HG02885 (cell line): ENCODE results near the gene HEATR5A.
"Not testable (repeated sequence)": the region's sequence is repeated elsewhere in the genome, so short reads cannot be mapped to it uniquely, and the experiment has no call there.

ENCODE experiments used
- ATAC-seq: cut with Tn5 transposase; IDR thresholded peaks from one replicate; pipeline ENCODE4 v1.9.1; 2021; ENCODE audit warnings: mild to moderate bottlenecking; ENCODE audit not compliant: unreplicated experiment, poor library complexity

Gene HEATR5A

GRCh38 chr14:31391977-31392503, 28.3 kb downstream of the HEATR5A start:
- ATAC-seq, result no peak

GRCh38 chr14:31391473-31391872, 28.9 kb downstream of the HEATR5A start:
- ATAC-seq, result no peak

GRCh38 chr14:31389946-31390345, 30.4 kb downstream of the HEATR5A start:
- ATAC-seq, result no peak

- peak; percentile 54 for ATAC-seq
These were observed 31.5 kb downstream of the HEATR5A start for GRCh38 chr14:31388687-31389413.

- ATAC-seq, result no peak
These were observed 33.3 kb downstream of the HEATR5A start for GRCh38 chr14:31387091-31387490.

GRCh38 chr14:31386271-31386670, 34.1 kb downstream of the HEATR5A start:
- ATAC-seq, result no peak

GRCh38 chr14:31382221-31382620, 38.1 kb downstream of the HEATR5A start:
- ATAC-seq, result no peak

- no peak for ATAC-seq
These were observed 40.2 kb downstream of the HEATR5A start for GRCh38 chr14:31380106-31380505.

- not testable (repeated sequence) for ATAC-seq
These were observed 41.0 kb downstream of the HEATR5A start for GRCh38 chr14:31379125-31379947.

GRCh38 chr14:31377433-31377832, 42.9 kb downstream of the HEATR5A start:
- ATAC-seq, result no peak

GRCh38 chr14:31371646-31372045, 48.7 kb downstream of the HEATR5A start:
- no peak for ATAC-seq

GRCh38 chr14:31363331-31364073, 56.8 kb downstream of the HEATR5A start:
- no peak for ATAC-seq

- ATAC-seq, result no peak
These were observed 57.6 kb downstream of the HEATR5A start for GRCh38 chr14:31362746-31363145.

GRCh38 chr14:31361761-31362160, 58.6 kb downstream of the HEATR5A start:
- not testable (repeated sequence) for ATAC-seq

GRCh38 chr14:31360919-31361662, 59.3 kb downstream of the HEATR5A start:
- ATAC-seq, result no peak

- ATAC-seq, result no peak
These were observed 63.1 kb downstream of the HEATR5A start for GRCh38 chr14:31357279-31357678.

GRCh38 chr14:31346097-31346496, 74.3 kb downstream of the HEATR5A start:
- ATAC-seq, result no peak

GRCh38 chr14:31341280-31341679, 79.1 kb downstream of the HEATR5A start:
- ATAC-seq, result no peak

GRCh38 chr14:31340297-31341063, 79.9 kb downstream of the HEATR5A start:
- no peak for ATAC-seq
